Fibroblast of lung (primary cell): Measurements from ENCODE around the gene RNF19B. TPM values are rescaled to one million over a fixed set of nuclear protein-coding genes. Genes with fewer than 3 reads are reported as not detected.

Experiments used
- DNase-seq, 2 donors: peaks; one replicate each; pipeline versions ENCODE4 v3.0.0 to v3.0.0-alpha.2; 2010; ENCODE audit warnings: low read depth in 2 of 2
- H2AFZ ChIP-seq: 2 replicates; pipeline ENCODE4 v1.5.1; 2012; ENCODE audit warnings: low read length, control low read depth, inconsistent platforms
- H3K27ac ChIP-seq: 2 replicates; pipeline ENCODE4 v1.5.1; 2011; ENCODE audit warnings: low read length, control low read depth; ENCODE audit not compliant: insufficient read depth
- H3K27me3 ChIP-seq: 2 replicates; pipeline ENCODE4 v1.5.1; 2011; ENCODE audit warnings: mild to moderate bottlenecking, low read length; ENCODE audit not compliant: control insufficient read depth, insufficient read depth
- H3K36me3 ChIP-seq: 2 replicates; pipeline ENCODE4 v1.5.1; 2011; ENCODE audit warnings: low read length; ENCODE audit not compliant: control insufficient read depth, insufficient read depth
- H3K4me1 ChIP-seq: 2 replicates; pipeline ENCODE4 v1.5.1; 2011; ENCODE audit warnings: low read length; ENCODE audit not compliant: control insufficient read depth, insufficient read depth; ENCODE audit errors: extremely low read depth
- H3K4me2 ChIP-seq: 2 replicates; pipeline ENCODE4 v1.5.1; 2011; ENCODE audit warnings: low read length, control low read depth; ENCODE audit not compliant: insufficient read depth; ENCODE audit errors: extremely low read depth
- H3K4me3 ChIP-seq, 4 experiments: fragments of 200-600 bp in 1 of 4; sonication (generic) in 1 of 4; replicated peaks in 1 of 4; 2 replicates each; pipeline ENCODE4 v1.5.1; 2011 to 2016; ENCODE audit warnings: low read length in 4 of 4, low read depth in 3 of 4, mild to moderate bottlenecking in 3 of 4, control low read depth in 2 of 4, inconsistent platforms in 1 of 4, mixed read lengths in 1 of 4; ENCODE audit not compliant: insufficient read depth in 1 of 4; ENCODE audit errors: control extremely low read depth in 1 of 4
- H3K79me2 ChIP-seq: 2 replicates; pipeline ENCODE4 v1.5.1; 2012; ENCODE audit warnings: mild to moderate bottlenecking, low read length, inconsistent platforms; ENCODE audit not compliant: control insufficient read depth, insufficient read depth
- H3K9ac ChIP-seq: 2 replicates; pipeline ENCODE4 v1.5.1; 2011; ENCODE audit warnings: mild to moderate bottlenecking, low read length, control low read depth; ENCODE audit not compliant: insufficient read depth
- H3K9me3 ChIP-seq: 2 replicates; pipeline ENCODE4 v1.5.1; 2012; ENCODE audit warnings: low read depth, low read length; ENCODE audit not compliant: control insufficient read depth, insufficient read depth
- H4K20me1 ChIP-seq: 2 replicates; pipeline ENCODE4 v1.5.1; 2011; ENCODE audit warnings: low read length; ENCODE audit not compliant: control insufficient read depth, insufficient read depth; ENCODE audit errors: extremely low read depth
- CTCF ChIP-seq, 2 donors: IDR thresholded peaks in 1 of 2; conservative IDR thresholded peaks in 1 of 2; 1 replicate in 1 of 2; 2 replicates in 1 of 2; pipeline ENCODE4 v1.5.1; 2011 to 2012; ENCODE audit warnings: low read length in 2 of 2, control low read depth in 1 of 2, inconsistent platforms in 1 of 2, low read depth in 1 of 2, mild to moderate bottlenecking in 1 of 2
- EZH2 ChIP-seq: IDR thresholded peaks from 2 replicates; pipeline ENCODE4 v1.5.1; 2012; ENCODE audit warnings: low read length, control low read depth, mild to moderate bottlenecking; ENCODE audit errors: missing control alignments
- polyA plus RNA-seq, 2 donors: library from polyadenylated mRNA; depleted of rRNA in 1 of 2; stranded (reverse) in 1 of 2; unstranded in 1 of 2; fragments of >200 nt; gene quantifications; 2 replicates each; pipeline ENCODE4 v1.2.1, GENCODE V29; 2011 to 2012; ENCODE audit warnings: missing spikeins in 1 of 2
- total RNA-seq: library from RNA; depleted of rRNA; stranded (reverse); fragments of >200 nt; gene quantifications from 2 replicates; pipeline ENCODE4 v1.2.1, GENCODE V29; 2014

RNF19B gene
- total and polyA plus RNA-seq, 2 donors (not counting 1 experiment from before 2014, with no cell fraction given): 10.1 to 15.4 TPM

DNA sequence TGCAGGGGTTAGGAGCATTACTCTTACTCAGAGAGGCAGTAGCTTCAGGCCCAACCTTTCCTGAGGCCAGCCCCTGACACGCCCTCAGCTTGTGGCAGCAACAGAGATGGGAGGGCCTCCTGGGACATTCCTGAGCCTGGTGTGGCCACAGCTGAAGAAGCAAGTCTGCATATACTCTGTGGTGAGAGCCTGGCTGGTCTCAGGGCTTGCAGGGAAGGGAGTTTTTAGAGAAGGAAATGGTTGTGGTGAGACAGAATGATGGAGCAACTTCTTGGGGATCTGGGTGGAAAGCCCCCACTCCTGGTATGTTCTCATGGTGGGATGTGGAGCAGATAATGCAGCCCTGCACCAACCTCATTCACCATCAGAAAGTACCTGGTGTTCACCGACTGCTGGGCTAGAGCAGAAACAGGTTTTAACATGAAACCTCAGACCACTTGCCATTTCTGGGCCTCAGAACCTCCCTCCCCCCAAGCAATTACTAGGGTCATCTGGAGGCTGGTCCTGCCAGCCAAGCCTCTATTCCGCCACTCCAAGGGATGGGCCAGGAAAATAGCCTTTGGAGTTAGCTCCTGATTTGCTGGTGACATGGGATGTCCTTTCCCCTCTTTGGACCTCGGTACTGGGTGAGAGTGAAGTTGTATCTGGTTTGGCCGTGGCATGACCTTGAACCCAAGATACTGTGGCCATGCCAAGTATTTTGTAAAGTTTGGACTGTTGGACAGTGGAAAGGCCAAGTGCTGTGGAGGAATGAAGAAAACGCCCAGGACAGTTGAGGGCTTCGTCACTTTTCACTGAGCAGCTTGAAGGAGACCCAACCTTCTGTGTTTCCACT is 28.1 kb upstream of the RNF19B start:
- Histone ChIP-seq H4K20me1 (no peaks in the 10 kb centered on the region), H3K79me2 (no peaks in the 10 kb centered on the region), H3K9me3 (no peaks in the 10 kb centered on the region), H2AFZ (no peak overlapping the region), H3K4me2 (peak overlapping the region; percentile 40), H3K4me3 (no peak overlapping the region), H3K9ac (peak overlapping the region; percentile 5), H3K27me3 (no peaks in the 10 kb centered on the region), H3K36me3 (no peaks in the 10 kb centered on the region), H3K27ac (peak overlapping the region; percentile 78), H3K4me1 (peaks cover 41% of the 10 kb centered on the region)
- TF ChIP-seq EZH2 (no peak), CTCF (conservative IDR thresholded peaks at IDR 0.05 in 1 of 2, IDR thresholded peaks at IDR 0.05 in 1 of 2; ENCODE audit: low read depth in 1 of 2, low read length in 2 of 2) (no peak)
- DNase-seq: peak; percentile 89 to 99

GRCh38 chr1:32991819-32992488 is 27.3 kb upstream of the RNF19B start:
- Histone ChIP-seq H3K9ac (no peak overlapping the region), H3K9me3 (no peaks in the 10 kb centered on the region), H3K27me3 (no peaks in the 10 kb centered on the region), H2AFZ (no peak overlapping the region), H3K36me3 (no peaks in the 10 kb centered on the region), H3K4me1 (peaks cover 35% of the 10 kb centered on the region), H3K4me2 (no peak overlapping the region), H3K79me2 (no peaks in the 10 kb centered on the region), H3K4me3 (no peak overlapping the region), H4K20me1 (no peaks in the 10 kb centered on the region), H3K27ac (peak overlapping the region; percentile 78)
- no peak for DNase-seq
- TF ChIP-seq EZH2: no peak
- TF ChIP-seq CTCF (conservative IDR thresholded peaks at IDR 0.05 in 1 of 2, IDR thresholded peaks at IDR 0.05 in 1 of 2; ENCODE audit: low read depth in 1 of 2, low read length in 2 of 2): no peak

DNA sequence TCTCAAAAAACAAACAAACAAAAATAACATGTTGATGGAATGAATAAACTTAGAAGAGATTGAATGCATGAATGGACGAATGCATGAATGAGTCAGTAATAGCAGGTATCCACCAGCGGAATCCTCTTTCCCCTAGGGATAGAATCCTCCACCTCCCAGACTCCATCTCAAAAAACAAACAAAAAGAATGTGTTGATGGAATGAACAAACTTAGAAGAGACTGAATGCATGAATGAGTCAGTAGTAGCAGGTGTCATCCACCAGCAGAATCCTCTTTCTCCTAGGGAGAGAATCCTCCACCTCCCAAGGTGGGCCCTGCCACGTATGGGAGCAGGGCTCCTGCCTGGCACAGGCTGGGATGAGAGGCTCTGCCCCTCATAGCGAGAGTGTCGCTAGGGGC is 26.8 kb upstream of the RNF19B start:
- no peak overlapping the region for H3K9ac ChIP-seq
- TF ChIP-seq EZH2 (no peak), CTCF (conservative IDR thresholded peaks at IDR 0.05 in 1 of 2, IDR thresholded peaks at IDR 0.05 in 1 of 2; ENCODE audit: low read depth in 1 of 2, low read length in 2 of 2) (no peak)
- no peak for DNase-seq
- no peaks in the 10 kb centered on the region for H3K36me3 ChIP-seq
- no peak overlapping the region for H2AFZ ChIP-seq
- H3K27me3 ChIP-seq: no peaks in the 10 kb centered on the region
- H3K4me1 ChIP-seq: peaks cover 34% of the 10 kb centered on the region
- H4K20me1 ChIP-seq: no peaks in the 10 kb centered on the region
- H3K4me2 ChIP-seq: no peak overlapping the region
- H3K27ac ChIP-seq: no peak overlapping the region
- H3K79me2 ChIP-seq: no peaks in the 10 kb centered on the region
- no peak overlapping the region for H3K4me3 ChIP-seq
- H3K9me3 ChIP-seq: no peaks in the 10 kb centered on the region
